Stimulated activated CD4-positive, alpha-beta T cell treated with anti-CD3 and anti-CD28 coated beads, Interleukin-1b, Interleukin-23, amount 100 ng/mL, for 24 hours (primary cell): ENCODE data around the gene GALNT9.
A peak's percentile ranks its signal among the peaks of the same experiment; 100 is the strongest.

ENCODE experiments used
- DNase-seq, 4 experiments: peaks; one replicate each; pipeline ENCODE4 v3.0.0-alpha.2; 2020; ENCODE audit warnings: low read depth in 4 of 4, low spot score in 1 of 4

GALNT9 gene

GRCh38 chr12:132327336-132328171 lies 1.8 kb downstream of the GALNT9 start:
- DNase-seq: peak; percentile 27 to 74 (median 56)

GRCh38 chr12:132326646-132327045 lies 2.7 kb downstream of the GALNT9 start:
- no peak for DNase-seq

DNA sequence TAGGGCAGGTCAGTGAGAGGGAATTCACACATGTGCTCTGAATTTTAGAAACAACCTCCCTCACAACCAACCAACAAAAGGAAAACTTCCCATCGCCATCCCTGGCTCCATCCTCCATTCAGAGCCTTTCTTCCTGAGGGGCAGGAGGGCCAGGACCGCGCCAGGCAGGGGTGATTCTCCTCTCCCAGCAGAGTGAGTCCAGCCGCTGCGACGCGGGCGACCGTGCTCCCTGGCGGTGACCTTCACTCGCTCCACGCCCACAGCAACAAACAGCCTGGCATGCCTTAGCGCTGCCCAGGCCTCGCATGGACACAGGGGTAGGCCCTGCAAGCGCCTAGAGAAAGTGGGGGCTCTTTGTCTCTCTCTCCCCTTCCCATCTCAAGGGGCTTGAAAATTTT lies 3.7 kb downstream of the GALNT9 start:
- DNase-seq: no peak

GRCh38 chr12:132324841-132325732 lies 4.3 kb downstream of the GALNT9 start:
- DNase-seq: no peak

- no peak for DNase-seq
Measured at GRCh38 chr12:132324173-132324572, 5.2 kb downstream of the GALNT9 start.

- no peak for DNase-seq
Measured at GRCh38 chr12:132323171-132324010, 6.0 kb downstream of the GALNT9 start.

DNA sequence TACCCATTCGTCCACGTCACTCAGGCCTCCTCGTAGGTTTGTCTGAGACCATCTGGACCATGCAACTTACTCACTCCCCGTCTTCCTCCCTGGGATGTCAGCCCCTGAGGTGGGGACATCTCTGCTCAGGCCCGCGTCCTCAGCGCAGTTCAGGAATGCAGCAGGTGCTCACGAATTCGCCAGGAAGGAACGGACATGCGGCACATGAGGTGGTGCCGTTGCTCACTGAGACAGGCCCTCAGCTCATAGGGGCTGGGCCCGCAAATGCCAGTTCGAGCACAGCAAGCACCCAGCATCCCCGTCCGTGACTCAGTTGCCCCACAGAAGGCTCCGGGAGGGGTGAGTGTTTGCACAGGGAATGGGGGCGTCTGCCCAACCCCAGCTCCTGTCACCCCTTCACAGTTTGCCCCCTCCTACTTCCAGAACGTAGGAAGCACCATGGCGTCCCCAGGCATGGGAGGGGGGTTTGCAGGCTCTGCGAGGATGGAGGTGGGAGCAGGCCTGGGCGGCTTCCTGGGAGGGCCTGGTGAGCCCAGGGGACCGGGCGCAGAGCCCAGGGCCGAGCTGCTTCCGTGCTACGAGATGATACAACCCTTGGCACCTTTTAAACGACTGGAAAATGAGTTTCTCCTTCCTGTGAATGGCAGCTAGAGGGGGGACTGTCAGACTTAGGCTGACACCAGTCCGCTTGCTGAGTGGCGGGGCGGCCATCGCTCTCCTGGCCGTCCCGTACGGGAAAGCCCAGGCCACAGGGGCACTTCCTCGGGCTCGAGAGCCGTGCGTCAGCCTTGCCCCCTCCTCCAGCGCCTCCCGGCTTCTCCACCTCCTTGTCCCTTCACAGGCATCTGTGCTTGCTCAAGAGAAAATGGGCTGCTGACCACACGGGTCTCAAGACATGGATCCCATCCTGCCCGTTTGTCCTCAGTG lies 6.9 kb downstream of the GALNT9 start:
- DNase-seq: no peak

GRCh38 chr12:132321321-132322118 lies 7.9 kb downstream of the GALNT9 start:
- no peak for DNase-seq

GRCh38 chr12:132320767-132321211 lies 8.6 kb downstream of the GALNT9 start:
- no peak for DNase-seq

DNA sequence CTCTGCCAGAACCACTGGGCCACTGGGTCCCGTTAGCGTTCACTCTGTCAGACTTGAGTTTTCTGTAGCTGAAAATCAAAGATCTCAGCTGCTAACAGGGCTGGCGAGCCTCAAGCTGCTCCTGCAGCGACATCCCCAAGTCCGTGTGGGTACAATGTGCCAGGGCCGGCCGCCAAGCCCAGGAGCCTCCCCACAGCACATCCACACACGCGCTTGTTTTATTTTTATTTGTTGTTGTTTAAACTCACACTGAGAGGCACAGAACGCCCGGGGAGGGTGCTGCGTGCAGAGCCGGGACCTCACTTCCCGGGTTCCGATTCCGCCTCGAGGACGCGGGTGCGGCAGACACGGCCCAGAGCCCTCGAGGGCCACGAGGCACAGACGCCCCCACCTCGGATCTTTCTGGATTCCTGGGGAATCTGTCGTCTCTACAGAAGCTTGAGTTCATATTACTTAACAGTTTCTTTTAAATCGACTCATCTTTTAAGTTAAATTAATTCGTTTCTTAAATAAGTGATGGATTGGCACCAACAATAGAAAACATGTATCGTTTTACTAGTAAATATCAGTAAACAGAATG lies 9.3 kb downstream of the GALNT9 start:
- no peak for DNase-seq

DNA sequence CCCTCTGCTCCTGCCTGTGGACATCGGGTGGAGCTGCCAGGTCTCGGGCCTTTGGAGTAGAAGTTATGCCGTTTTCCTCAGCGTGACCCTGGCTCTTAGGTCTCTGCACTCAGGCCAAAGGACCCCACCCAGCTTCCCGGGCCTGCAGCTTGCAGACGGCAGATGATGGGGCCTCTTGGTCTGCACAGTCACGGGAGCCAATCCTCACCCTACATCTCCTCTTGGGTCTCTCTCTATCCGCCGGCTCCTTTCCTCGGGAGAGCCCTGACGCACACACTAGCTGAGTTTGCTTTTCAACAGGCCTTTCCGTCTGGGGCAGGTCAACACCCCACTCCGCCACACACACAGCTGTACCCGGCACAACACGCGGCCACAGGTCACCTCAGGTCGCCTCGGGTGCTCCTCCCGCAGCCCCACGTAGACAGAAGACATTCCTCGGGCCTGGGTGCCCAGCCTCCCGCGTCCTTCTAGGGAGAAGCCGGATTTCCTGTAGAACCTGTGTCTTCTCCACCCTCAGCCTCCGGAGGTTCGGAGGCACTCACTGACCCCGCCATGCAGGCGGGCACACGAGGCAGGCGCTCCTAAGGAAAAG lies 9.9 kb downstream of the GALNT9 start:
- no peak for DNase-seq

- DNase-seq: no peak
Measured at GRCh38 chr12:132318618-132319033, 10.8 kb downstream of the GALNT9 start.

DNA sequence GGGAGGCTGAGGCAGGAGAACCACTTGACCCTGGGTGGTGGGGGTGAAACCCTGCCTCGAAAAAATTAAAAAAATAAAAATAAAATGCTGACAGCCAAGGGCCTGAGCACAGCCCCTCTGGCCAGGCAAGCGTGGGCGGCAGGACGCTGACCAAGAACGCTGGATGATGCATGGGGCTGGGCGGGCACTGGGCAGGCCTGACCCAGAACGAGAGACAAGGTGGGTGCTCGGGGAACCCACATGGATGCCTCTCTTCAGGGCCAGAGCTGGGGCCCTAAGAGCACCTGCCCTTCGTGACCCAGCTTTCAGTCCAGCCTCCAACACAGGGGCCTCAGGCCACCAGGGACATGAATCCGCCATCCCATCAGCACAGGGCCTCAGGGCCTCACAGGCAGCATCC lies 11.3 kb downstream of the GALNT9 start:
- no peak for DNase-seq

DNA sequence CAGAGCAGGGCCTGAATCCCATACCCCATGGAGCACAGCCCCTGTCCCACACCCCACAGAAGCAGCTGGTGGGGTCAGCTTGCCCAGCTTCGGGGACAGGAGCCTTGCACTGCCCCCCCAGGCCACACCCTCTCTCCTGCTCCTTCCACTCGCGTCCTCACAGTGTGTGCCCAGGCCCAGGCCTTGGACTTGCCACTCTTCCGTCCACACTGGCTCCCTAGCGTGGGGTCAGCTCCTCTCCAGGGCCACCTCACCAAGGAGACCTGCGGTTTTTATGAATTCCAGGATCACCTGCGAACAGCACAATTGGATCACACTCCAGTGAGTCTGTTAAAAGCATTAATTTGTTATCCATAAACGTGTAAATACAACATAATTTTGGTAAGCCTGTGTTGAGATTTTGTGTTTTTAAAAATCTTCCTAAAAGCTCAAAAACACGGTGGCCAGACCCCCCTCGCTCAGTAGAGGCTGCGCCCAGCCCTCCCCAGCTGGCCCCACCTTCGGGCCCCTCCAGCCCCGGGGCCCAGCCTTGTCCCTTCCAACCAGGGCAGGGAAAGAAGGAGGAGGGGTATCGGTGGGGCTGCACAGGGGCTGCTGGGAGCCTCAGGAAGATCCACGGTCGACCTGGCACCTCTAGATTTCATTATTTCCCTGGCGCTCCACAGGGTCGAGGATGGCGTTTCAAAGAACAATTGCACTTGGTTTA lies 12.0 kb downstream of the GALNT9 start:
- no peak for DNase-seq

DNA sequence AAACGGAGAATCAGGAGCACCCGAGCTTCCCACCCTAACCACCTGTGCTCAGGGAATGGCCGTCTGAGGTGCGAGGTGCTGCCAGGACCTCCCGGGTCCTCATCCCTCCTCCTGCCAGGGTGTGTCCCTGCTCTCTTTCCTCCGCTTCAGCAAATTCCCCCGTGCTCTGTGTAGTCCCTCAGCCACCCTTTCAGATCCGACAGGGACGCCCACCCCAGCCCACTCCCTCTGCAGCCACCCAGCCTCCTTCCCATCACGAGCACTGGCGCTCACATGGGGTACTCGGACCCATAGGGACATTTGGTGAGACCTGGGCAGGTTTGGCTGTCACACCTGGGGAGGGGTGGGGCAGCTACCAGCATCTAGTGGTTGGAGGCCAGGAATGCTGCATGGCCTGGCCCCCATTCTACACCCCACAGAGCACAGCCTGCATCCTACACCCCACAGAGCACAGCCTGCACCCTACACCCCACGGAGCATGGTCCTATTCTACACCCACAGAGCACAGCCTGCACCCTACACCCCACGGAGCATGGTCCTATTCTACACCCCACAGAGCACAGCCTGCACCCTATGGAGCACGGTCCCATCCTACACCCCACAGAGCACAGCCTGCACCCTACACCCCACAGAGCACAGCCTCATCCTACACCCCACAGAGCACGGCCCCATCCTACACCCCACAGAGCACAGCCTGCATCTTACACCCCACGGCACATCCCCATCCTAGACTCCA lies 12.7 kb downstream of the GALNT9 start:
- no peak for DNase-seq

- DNase-seq: no peak
Measured at GRCh38 chr12:132315951-132316350, 13.4 kb downstream of the GALNT9 start.

- no peak for DNase-seq
Measured at GRCh38 chr12:132315507-132315906, 13.9 kb downstream of the GALNT9 start.
